Measurements from ENCODE around the gene EMID1. TPM values are rescaled to one million over a fixed set of nuclear protein-coding genes. Genes with fewer than 3 reads are reported as not detected.
A peak's percentile ranks its signal among the peaks of the same experiment; 100 is the strongest.

EMID1 gene
- total RNA-seq, 1 donor from 2014 or later: 6.7 TPM

GRCh38 chr22:29187831-29188230 lies 17.9 kb upstream of the EMID1 start:
- no peaks in the 10 kb centered on the region for H3K79me2 ChIP-seq (ENCODE audit: low read depth)

GRCh38 chr22:29190051-29190450 lies 15.6 kb upstream of the EMID1 start:
- peaks cover 8% of the 10 kb centered on the region for H3F3A ChIP-seq (ENCODE audit: low read depth)
- Mint-ChIP-seq H3K27me3 (ENCODE audit: insufficient read depth, low read depth) (no peaks in the 10 kb centered on the region), H3K4me3 (no peak overlapping the region), H3K27ac (peak overlapping the region; percentile 50), H3K4me1 (peaks cover 41% of the 10 kb centered on the region), H3K36me3 (peaks cover 2% of the 10 kb centered on the region), H3K9me3 (no peaks in the 10 kb centered on the region)
- no peaks in the 10 kb centered on the region for H3K36me3 ChIP-seq
- no peak overlapping the region for H3K9ac ChIP-seq
- no peak for TF ChIP-seq EZH2phosphoT487 (IDR thresholded peaks at IDR 0.05)
- no peak for TF ChIP-seq EZH2 (IDR thresholded peaks at IDR 0.05)
- TF ChIP-seq CTCF (IDR thresholded peaks at IDR 0.05): no peak
- H3K79me2 ChIP-seq (ENCODE audit: low read depth): no peaks in the 10 kb centered on the region
- H3K4me3 ChIP-seq: no peak overlapping the region
- H3K27ac ChIP-seq: no peak overlapping the region
- H4K20me1 ChIP-seq (ENCODE audit: low read depth): no peaks in the 10 kb centered on the region
- DNase-seq (ENCODE audit: low spot score): no peak
- H3K27me3 ChIP-seq: no peaks in the 10 kb centered on the region
- no peak overlapping the region for H2AFZ ChIP-seq (replicated peaks)
- H3K4me1 ChIP-seq: peaks cover 16% of the 10 kb centered on the region
- H3K4me2 ChIP-seq: no peak overlapping the region
- no peaks in the 10 kb centered on the region for H3K9me3 ChIP-seq (ENCODE audit: low read depth)

More at GRCh38 chr22:29187831-29188230, 17.9 kb upstream of the EMID1 start:
- Histone ChIP-seq H3K27ac (no peak overlapping the region), H3K27me3 (no peaks in the 10 kb centered on the region), H3K4me3 (no peak overlapping the region), H3K9me3 (ENCODE audit: low read depth) (no peaks in the 10 kb centered on the region), H3K4me1 (peaks cover 20% of the 10 kb centered on the region), H4K20me1 (ENCODE audit: low read depth) (no peaks in the 10 kb centered on the region), H3K4me2 (no peak overlapping the region), H3K9ac (no peak overlapping the region), H2AFZ (replicated peaks) (peak overlapping the region; percentile 34), H3F3A (ENCODE audit: low read depth) (peaks cover 4% of the 10 kb centered on the region), H3K36me3 (no peaks in the 10 kb centered on the region)
- no peak overlapping the region for H3K27ac Mint-ChIP-seq
- no peak for DNase-seq (ENCODE audit: low spot score)
- no peaks in the 10 kb centered on the region for H3K36me3 Mint-ChIP-seq
- H3K9me3 Mint-ChIP-seq: no peaks in the 10 kb centered on the region
- H3K4me3 Mint-ChIP-seq: no peak overlapping the region
- H3K27me3 Mint-ChIP-seq (ENCODE audit: insufficient read depth, low read depth): peaks cover 5% of the 10 kb centered on the region
- TF ChIP-seq EZH2 (IDR thresholded peaks at IDR 0.05) (no peak), CTCF (IDR thresholded peaks at IDR 0.05) (no peak), EZH2phosphoT487 (IDR thresholded peaks at IDR 0.05) (no peak)
- peaks cover 45% of the 10 kb centered on the region for H3K4me1 Mint-ChIP-seq

DNA sequence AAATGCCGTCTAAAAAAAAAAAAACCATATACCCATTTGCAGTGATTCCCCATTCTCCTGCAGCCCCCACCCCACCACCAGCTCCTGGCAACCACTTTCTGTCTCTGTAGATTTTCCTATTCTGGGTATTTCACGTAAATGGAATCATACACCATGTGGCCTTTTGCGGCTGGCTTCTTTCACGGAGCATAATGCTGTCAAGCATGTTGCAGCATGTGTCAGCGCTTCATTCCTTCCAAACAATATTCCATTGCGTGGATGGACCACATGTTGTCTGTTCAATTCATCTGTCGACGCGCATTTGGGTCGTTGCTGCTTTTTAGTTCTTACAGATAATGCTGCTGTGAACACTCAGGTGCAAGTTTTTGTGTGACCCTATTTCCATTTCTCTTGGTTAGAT lies 14.8 kb upstream of the EMID1 start:
- no peak overlapping the region for H3K4me3 Mint-ChIP-seq
- no peaks in the 10 kb centered on the region for H3K27me3 Mint-ChIP-seq (ENCODE audit: insufficient read depth, low read depth)
- no peaks in the 10 kb centered on the region for H3K9me3 Mint-ChIP-seq
- DNase-seq (ENCODE audit: low spot score): no peak
- peaks cover 3% of the 10 kb centered on the region for H3K36me3 Mint-ChIP-seq
- H3K4me1 Mint-ChIP-seq: peaks cover 45% of the 10 kb centered on the region
- no peak overlapping the region for H3K27ac Mint-ChIP-seq
- Histone ChIP-seq H3K36me3 (no peaks in the 10 kb centered on the region), H3K9ac (no peak overlapping the region), H2AFZ (replicated peaks) (no peak overlapping the region), H3K4me2 (no peak overlapping the region), H3K4me3 (no peak overlapping the region), H3K79me2 (ENCODE audit: low read depth) (no peaks in the 10 kb centered on the region), H3K27me3 (no peaks in the 10 kb centered on the region), H4K20me1 (ENCODE audit: low read depth) (no peaks in the 10 kb centered on the region), H3K9me3 (ENCODE audit: low read depth) (no peaks in the 10 kb centered on the region), H3F3A (ENCODE audit: low read depth) (peaks cover 8% of the 10 kb centered on the region), H3K27ac (no peak overlapping the region), H3K4me1 (peaks cover 16% of the 10 kb centered on the region)
- TF ChIP-seq EZH2 (IDR thresholded peaks at IDR 0.05): no peak
- no peak for TF ChIP-seq CTCF (IDR thresholded peaks at IDR 0.05)
- no peak for TF ChIP-seq EZH2phosphoT487 (IDR thresholded peaks at IDR 0.05)

Measured in neural progenitor cell (in vitro differentiated cells).